Progenitor cell of endocrine pancreas (in vitro differentiated cells): ENCODE data around the gene PTPRK. TPM values are rescaled to one million over a fixed set of nuclear protein-coding genes. Genes with fewer than 3 reads are reported as not detected.

Experiments
- DNase-seq: peaks from one replicate; pipeline ENCODE4 v3.0.0; 2021; ENCODE audit warnings: low spot score; ENCODE audit not compliant: unreplicated experiment
- H3K27ac Mint-ChIP-seq: 2 replicates; pipeline ENCODE4 v1.8.0; 2021; ENCODE audit warnings: mild to moderate bottlenecking, moderate library complexity, mixed read lengths
- H3K27me3 Mint-ChIP-seq: 2 replicates; pipeline ENCODE4 v1.8.0; 2021; ENCODE audit warnings: mixed read lengths
- H3K36me3 Mint-ChIP-seq: 2 replicates; pipeline ENCODE4 v1.8.0; 2022; ENCODE audit warnings: mixed read lengths; ENCODE audit not compliant: insufficient read depth
- H3K4me1 Mint-ChIP-seq: 2 replicates; pipeline ENCODE4 v1.8.0; 2021; ENCODE audit warnings: low read depth, mixed read lengths
- H3K4me3 Mint-ChIP-seq: 2 replicates; pipeline ENCODE4 v1.8.0; 2021; ENCODE audit warnings: low read depth, mild to moderate bottlenecking, moderate library complexity, mixed read lengths
- H3K9me3 Mint-ChIP-seq: 2 replicates; pipeline ENCODE4 v1.8.0; 2021; ENCODE audit warnings: low read depth, mixed read lengths
- CTCF ChIP-seq: fragments of 200-600 bp; sonication (generic); IDR thresholded peaks from one replicate; pipeline ENCODE4 v1.5.0; 2021; ENCODE audit warnings: antibody characterized with exemption, mild to moderate bottlenecking; ENCODE audit not compliant: unreplicated experiment
- total RNA-seq: library from RNA; stranded (reverse); gene quantifications from 2 replicates; pipeline ENCODE4 v1.2.1, GENCODE V29; 2021

The PTPRK gene
- total RNA-seq, 1 donor from 2014 or later = 86.2 TPM

DNA sequence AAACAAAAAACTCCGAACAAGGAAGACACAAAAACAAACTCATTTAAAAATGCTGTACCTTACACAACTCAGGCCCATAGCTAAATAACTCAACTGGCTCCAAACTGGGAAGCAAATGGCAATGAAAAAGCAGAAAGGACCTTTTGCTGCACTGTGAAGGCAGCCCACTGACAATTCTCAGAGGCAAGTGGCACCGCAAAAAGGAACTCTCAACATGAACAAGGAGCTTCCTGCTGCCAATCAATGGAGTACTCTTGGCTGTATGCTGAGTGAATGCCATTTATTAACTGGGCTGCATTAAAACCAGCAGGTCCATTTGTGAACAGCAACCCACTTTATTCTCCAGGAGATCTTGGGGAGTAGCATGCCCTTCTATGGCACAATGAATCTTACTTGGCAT is 209.9 kb downstream of the PTPRK start:
- Mint-ChIP-seq H3K4me3 (no peak overlapping the region), H3K36me3 (peaks cover 1% of the 10 kb centered on the region), H3K9me3 (no peaks in the 10 kb centered on the region), H3K27me3 (no peaks in the 10 kb centered on the region), H3K27ac (peak overlapping the region; percentile 14), H3K4me1 (peaks cover 11% of the 10 kb centered on the region)
- no peak for DNase-seq
- no peak for TF ChIP-seq CTCF

- Mint-ChIP-seq H3K4me1 (peaks cover 10% of the 10 kb centered on the region), H3K27me3 (no peaks in the 10 kb centered on the region), H3K36me3 (peaks cover 6% of the 10 kb centered on the region), H3K9me3 (peaks cover 5% of the 10 kb centered on the region), H3K27ac (no peak overlapping the region), H3K4me3 (no peak overlapping the region)
- DNase-seq = no peak
- TF ChIP-seq CTCF = no peak
Observed at GRCh38 chr6:128307671-128308070, 212.7 kb downstream of the PTPRK start.

- H3K9me3 Mint-ChIP-seq = peaks cover 8% of the 10 kb centered on the region
- DNase-seq = no peak
- no peak overlapping the region for H3K4me3 Mint-ChIP-seq
- peaks cover 10% of the 10 kb centered on the region for H3K4me1 Mint-ChIP-seq
- H3K27ac Mint-ChIP-seq = no peak overlapping the region
- no peaks in the 10 kb centered on the region for H3K27me3 Mint-ChIP-seq
- peaks cover 11% of the 10 kb centered on the region for H3K36me3 Mint-ChIP-seq
- TF ChIP-seq CTCF = no peak
Observed at GRCh38 chr6:128305976-128306375, 214.4 kb downstream of the PTPRK start.

- H3K36me3 Mint-ChIP-seq = peaks cover 14% of the 10 kb centered on the region
- no peak for TF ChIP-seq CTCF
- H3K27ac Mint-ChIP-seq = no peak overlapping the region
- H3K4me1 Mint-ChIP-seq = peaks cover 5% of the 10 kb centered on the region
- H3K4me3 Mint-ChIP-seq = no peak overlapping the region
- DNase-seq = no peak
- H3K27me3 Mint-ChIP-seq = no peaks in the 10 kb centered on the region
- H3K9me3 Mint-ChIP-seq = peaks cover 10% of the 10 kb centered on the region
Observed at GRCh38 chr6:128305228-128305627, 215.2 kb downstream of the PTPRK start.

DNA sequence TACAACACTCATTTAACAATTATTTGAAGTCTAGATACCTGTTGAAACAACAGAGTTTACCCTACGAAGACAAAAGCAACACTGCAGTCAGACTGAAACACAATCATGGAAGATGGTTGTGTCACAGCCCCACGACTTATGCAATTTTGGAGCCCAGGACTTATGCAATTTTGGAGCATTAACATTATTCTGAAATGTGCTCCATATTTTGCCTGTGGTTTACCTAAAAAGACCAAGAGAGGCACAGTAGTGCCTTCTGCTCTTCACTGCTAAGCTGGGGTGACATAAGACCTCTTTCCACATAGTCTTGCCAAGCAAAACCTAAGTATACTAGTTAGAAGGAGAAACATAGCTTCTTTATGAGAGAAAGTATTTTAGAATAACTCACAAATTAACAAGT is 216.5 kb downstream of the PTPRK start:
- Mint-ChIP-seq H3K36me3 (peaks cover 16% of the 10 kb centered on the region), H3K27ac (no peak overlapping the region), H3K4me3 (no peak overlapping the region), H3K27me3 (no peaks in the 10 kb centered on the region), H3K9me3 (peaks cover 15% of the 10 kb centered on the region), H3K4me1 (no peaks in the 10 kb centered on the region)
- TF ChIP-seq CTCF = no peak
- DNase-seq = no peak
